Right ventricle myocardium inferior (tissue), 1 donor: Measurements from ENCODE around the gene CCDC40. TPM values are rescaled to one million over a fixed set of nuclear protein-coding genes. Genes with fewer than 3 reads are reported as not detected.
A peak's percentile ranks its signal among the peaks of the same experiment; 100 is the strongest.
"Not testable (repeated sequence)": the region's sequence is repeated elsewhere in the genome, so short reads cannot be mapped to it uniquely, and the experiment has no call there.

Experiments
- ATAC-seq: fragments of 200-7000 bp; cut with Tn5 transposase; one replicate; pipeline ENCODE4 v1.9.1; 2020; ENCODE audit warnings: mild to moderate bottlenecking, moderate library complexity
- DNase-seq: peaks from one replicate; pipeline ENCODE4 v3.0.0; 2021; ENCODE audit errors: missing footprints
- intact Hi-C: fragments of 100-400 bp; cut with DNase I; formaldehyde crosslinking; loops from one replicate; pipeline ENCODE4 v1.11.0; 2022
- total RNA-seq: library from RNA; stranded (reverse); fragmentation: NEBNext Ultra II Directional; extraction: Animal tissue kit (Norgen Biotek cat#: 25700); gene quantifications from one replicate; pipeline ENCODE4 v1.2.1, GENCODE V29; 2021
- donor health status: DM: no; HTN: yes; CAD: no; lungs with severe emphysema.

The CCDC40 gene
- total RNA-seq, 1 donor from 2014 or later, result 5.4 TPM

DNA sequence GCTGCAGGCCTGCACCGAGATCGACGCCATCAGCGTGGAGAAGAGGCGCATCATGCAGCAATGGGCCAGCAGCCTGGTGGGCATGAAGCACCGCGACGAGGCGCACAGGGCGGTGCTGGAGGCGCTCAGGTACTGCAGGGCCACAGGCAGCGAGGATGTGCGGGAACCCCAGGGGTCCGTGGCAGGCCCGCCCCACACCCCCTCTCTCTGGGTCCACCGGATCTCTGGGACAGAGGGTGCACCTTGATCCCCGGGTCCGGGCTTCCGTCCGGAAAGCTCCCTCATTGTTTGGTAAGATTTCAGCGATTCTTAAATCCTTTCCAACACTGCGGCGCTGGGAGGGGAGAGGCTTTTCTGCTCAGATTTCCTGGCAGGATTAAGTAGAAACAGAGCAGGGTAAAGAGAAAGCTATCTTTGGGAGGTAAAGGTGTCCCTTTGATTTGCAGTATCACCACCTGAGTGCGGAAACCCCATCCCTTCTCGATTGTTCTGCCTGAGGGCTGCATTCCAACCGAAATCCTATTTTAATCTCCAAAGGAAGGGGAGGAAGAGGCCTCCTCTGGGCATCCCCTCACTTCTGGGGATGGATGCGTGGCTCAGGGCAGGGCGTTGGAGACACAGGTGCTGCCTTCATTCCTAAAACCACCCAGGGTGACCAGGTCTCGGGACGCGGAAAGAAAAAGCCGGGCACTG, 29.2 kb downstream of the CCDC40 start:
- ATAC-seq (no peak), DNase-seq (no peak)
- intact Hi-C loops, result no loop called here

DNA sequence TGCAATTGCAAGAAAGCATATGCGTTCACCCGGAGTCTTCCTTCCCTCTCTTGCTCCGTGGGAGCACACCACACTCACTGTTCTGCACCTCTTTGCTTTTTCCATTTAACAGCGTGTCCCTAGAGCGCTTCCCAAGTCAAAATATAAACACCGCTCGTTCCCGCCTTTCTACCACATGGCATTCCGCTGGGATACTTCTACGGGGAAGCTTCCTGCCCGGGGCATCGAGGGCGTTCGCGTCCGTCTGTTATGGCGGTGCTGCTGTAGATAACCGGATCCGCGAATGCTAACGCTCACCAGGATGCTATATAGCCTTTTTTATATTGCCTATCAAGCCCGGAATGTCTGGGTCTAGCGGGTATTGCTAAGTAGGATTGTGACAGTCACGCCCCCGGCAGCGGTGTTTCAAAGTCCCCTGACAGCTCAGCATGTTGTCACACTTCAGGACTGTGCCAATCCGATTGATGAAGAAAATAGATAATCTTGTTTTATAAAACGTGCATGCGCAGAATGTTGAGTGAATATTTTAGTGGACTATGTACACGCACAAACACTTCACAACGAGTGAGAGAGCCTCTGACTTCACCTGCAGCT, 31.0 kb downstream of the CCDC40 start:
- ATAC-seq (no peak), DNase-seq (peak; percentile 28)
- intact Hi-C loops, result no loop called here

GRCh38 chr17:80068301-80069222, 32.1 kb downstream of the CCDC40 start:
- intact Hi-C loops, result no loop called here
- DNase-seq (peak; percentile 66), ATAC-seq (peak; percentile 26)

- ATAC-seq (peak; percentile 37), DNase-seq (peak; percentile 59)
- intact Hi-C loops, result no loop called here
Observed at GRCh38 chr17:80070375-80071115, 34.1 kb downstream of the CCDC40 start.

DNA sequence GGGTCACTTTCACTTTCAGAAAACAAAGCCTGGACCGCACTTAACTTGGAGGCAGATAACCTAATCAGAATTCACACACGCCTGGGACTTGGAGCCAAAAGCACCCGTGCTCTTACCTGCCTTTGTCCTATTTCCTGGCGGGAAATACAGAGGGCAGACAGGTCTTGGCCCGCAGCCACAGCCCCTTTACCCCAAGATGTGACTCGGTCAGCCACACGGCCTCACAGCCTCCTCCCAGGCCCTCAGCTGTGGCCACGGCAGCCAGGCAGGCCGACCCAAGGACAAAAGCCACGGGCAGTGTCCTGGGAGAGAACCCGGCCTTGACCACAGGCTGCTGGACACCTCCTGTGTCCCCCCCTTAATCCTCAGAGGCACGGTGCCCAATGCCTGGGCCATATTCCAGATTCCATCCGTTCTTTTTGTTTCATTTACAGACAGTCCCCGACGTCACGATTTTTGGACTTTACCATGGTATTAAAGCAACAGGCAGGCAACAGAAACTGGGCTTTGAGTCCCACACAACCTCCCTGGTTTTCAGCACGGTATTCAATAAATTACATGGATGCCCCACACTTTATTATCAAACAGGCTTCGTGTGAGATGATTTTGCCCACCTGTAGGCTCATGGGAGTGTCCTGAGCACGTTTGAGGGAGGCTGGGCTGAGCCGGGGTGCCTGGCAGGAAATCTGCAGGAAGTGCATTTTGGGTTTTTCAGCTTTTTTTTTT, 34.8 kb downstream of the CCDC40 start:
- DNase-seq, result peak; percentile 71
- peak; percentile 56 for ATAC-seq
- intact Hi-C loops, result no loop called here

DNA sequence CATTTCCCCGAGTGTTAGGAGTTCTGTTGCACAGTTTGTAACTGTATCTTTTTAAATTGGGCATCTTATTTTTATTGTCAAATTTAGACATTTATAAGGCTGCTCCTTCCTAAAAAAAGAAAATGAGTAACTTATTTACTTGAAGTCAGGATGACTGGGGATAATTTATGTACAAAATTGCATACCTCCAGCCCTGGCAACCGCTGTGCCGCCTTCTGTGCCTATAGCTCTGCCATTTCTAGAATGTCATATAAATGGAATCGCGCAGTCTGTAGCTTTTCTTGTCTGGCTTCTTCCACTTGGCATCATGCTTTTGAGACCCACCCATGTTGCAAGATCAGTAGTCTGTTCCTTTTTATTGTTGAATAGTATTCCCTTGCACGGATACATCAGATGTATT, 36.0 kb downstream of the CCDC40 start:
- intact Hi-C loops, result no loop called here
- no peak for DNase-seq
- no peak for ATAC-seq

DNA sequence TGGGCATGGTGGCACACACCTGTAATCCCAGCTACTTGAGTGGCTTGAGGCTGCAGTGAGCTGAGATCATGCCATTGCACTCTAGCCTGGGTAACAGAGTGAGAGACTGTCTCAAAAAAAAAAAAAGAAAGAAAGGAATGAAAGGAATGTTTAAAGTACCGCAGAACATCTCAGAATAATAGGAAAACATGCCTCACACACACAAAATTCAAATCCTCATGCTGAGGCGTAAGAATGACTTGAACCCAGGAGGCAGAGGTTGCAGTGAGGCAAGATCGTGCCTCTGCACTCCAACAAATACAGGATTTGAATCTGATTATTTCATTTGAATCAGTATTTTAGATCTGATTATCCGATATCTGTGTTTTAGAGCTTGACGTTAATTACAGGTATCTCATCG, 43.6 kb downstream of the CCDC40 start:
- intact Hi-C loops, result loop anchor here (5.0 kb wide), 1 partner anchor 73 kb away; no protein-coding TSS in a partner anchor
- no peak for ATAC-seq
- no peak for DNase-seq

DNA sequence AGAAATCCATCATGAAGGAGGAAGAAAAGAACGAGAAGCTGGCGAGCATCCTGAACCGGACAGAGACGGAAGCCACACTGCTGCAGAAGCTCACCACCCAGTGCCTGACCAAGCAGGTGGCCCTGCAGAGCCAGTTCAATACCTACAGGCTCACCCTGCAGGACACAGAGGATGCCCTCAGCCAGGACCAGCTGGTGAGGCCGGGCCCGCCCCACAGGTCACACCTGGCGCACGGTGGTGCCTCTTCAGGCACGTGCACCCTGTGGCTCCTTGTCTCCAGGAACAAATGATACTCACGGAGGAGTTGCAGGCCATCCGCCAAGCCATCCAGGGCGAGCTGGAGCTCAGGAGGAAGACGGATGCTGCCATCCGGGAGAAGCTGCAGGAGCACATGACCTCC, 45.2 kb downstream of the CCDC40 start:
- intact Hi-C loops, result loop anchor here (5.0 kb wide), 1 partner anchor 74 kb away; no protein-coding TSS in a partner anchor
- ATAC-seq (no peak), DNase-seq (no peak)

GRCh38 chr17:80082403-80083135, 46.1 kb downstream of the CCDC40 start:
- DNase-seq, result no peak
- intact Hi-C loops, result loop anchor here (5.0 kb wide), 1 partner anchor 75 kb away; no protein-coding TSS in a partner anchor
- peak; percentile 42 for ATAC-seq

DNA sequence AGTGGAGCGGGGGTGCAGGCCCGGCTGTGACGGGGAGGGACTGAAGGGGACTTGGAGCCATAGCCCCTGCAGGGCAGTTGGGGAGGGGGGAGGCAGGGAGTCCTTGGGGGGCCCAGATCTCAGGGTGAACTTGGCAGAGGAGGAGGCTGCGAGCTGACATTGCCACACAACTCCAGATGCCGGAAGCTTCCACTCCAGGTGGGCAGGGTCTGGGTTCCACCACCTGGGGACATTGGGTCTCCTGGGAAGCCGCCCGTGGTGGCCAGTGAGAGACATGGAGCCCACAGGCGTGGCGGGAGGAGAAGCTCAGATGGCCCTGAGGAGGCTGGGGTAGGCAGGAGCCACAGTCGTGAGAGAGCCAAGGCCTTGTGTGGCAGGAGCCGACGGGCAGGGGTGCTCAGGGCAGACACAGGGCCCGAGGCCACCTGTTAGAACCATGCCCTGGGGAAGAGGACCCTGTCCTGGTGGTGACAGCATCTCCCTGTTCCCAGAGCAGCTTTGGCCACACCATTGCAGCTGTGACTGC, 46.8 kb downstream of the CCDC40 start:
- no peak for DNase-seq
- intact Hi-C loops, result loop anchor here (5.0 kb wide), 1 partner anchor 76 kb away; no protein-coding TSS in a partner anchor
- ATAC-seq, result peak; percentile 21

DNA sequence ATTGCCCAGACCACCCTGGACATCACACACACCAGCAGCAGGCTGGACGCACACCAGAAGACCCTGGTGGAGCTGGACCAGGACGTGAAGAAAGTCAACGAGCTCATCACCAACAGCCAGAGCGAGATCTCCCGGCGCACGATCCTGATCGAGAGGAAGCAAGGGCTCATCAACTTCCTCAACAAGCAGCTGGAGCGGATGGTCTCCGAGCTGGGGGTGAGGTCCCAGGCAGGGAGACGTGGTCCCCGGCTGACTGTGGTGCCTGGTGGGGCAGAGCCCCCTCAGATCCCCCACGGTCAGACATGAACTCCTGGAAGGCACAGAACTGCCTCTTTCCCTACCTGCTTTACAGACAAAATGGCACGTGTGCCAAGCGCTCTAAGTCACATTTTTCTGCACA, 48.3 kb downstream of the CCDC40 start:
- intact Hi-C loops, result loop anchor here (5.0 kb wide), 1 partner anchor 77 kb away; no protein-coding TSS in a partner anchor
- DNase-seq, result no peak
- no peak for ATAC-seq

GRCh38 chr17:80086081-80086480, 49.6 kb downstream of the CCDC40 start:
- intact Hi-C loops, result no loop called here
- DNase-seq, result peak; percentile 46
- no peak for ATAC-seq

DNA sequence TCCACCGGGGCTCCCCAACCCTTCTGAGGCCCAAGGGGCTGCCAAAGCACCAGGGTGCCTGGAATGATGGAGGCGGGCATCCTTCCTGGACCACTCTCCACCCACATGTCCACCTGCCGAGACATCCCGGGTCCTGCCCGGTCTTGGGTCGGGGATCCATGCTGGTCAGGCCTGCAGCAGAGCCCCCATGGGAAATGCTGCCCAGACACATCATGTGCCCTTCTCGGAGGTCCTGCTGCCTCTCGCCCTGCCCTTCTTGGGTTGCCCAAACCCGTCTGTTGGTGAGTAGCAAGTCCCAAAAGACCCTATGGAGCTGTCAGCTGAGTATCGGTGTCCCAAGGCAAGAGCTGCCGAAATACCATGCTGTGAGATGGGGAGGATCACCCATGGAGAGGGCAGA, 50.2 kb downstream of the CCDC40 start:
- intact Hi-C loops, result no loop called here
- DNase-seq (peak; percentile 37), ATAC-seq (no peak)

GRCh38 chr17:80087346-80088265, 51.2 kb downstream of the CCDC40 start:
- ATAC-seq, result no peak
- peak; percentile 50 for DNase-seq
- intact Hi-C loops, result no loop called here

DNA sequence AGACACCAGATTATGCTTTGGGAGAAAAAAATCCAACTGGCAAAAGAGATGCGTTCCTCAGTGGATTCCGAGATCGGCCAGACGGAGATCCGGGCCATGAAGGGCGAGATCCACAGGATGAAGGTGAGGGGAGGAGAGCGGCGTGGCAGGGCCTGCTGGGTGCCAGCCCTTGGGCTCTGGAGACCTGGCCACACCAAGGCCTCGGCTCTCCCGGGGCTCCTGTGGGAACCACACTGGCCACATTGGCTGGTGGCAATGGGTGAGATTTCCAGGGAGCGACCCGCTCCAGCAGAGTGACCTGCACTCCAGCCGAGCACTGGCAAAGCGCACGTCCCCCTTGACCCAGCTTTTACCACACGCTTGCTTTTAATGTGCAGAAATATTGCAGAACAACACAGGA, 53.3 kb downstream of the CCDC40 start:
- no peak for ATAC-seq
- DNase-seq, result peak; percentile 59
- intact Hi-C loops, result no loop called here

DNA sequence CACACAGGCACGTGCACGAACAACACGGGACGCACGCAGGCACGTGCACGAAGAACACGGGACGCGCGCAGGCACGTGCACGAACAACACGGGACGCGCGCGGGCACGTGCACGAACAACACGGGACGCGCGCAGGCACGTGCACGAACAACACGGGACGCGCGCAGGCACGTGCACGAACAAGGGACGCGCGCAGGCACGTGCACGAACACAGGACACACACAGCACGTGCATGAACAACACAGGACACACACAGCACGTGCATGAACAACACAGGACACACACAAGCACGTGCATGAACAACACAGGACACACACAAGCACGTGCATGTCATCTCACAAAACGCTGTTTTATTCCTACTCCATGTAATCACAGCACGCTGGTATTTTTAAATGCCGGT, 53.7 kb downstream of the CCDC40 start:
- peak; percentile 37 for DNase-seq
- ATAC-seq, intact Hi-C loops: not testable (repeated sequence)
